Smooth muscle cell (in vitro differentiated cells): ENCODE results near the gene SLC9A5. TPM values are rescaled to one million over a fixed set of nuclear protein-coding genes. Genes with fewer than 3 reads are reported as not detected.

Experiments used
- DNase-seq: peaks from one replicate; lab custom pipeline; 2025; ENCODE audit not compliant: unreplicated experiment; lab: John Stamatoyannopoulos, UW
- H2AFZ ChIP-seq: fragments of 200-600 bp; sonication (generic); 2 replicates; pipeline ENCODE4 v1.6.0; 2016; ENCODE audit warnings: antibody characterized with exemption, low read depth, mild to moderate bottlenecking
- H3F3A ChIP-seq: fragments of 200-600 bp; sonication (generic); 2 replicates; pipeline ENCODE4 v1.6.0; 2017; ENCODE audit warnings: antibody characterized with exemption, low read depth
- H3K27ac ChIP-seq: fragments of 200-600 bp; sonication (generic); 2 replicates; pipeline ENCODE4 v1.5.1; 2016; ENCODE audit warnings: low read depth, mild to moderate bottlenecking
- H3K27me3 ChIP-seq: fragments of 200-600 bp; sonication (generic); 2 replicates; pipeline ENCODE4 v1.6.1; 2016; ENCODE audit warnings: low read depth, mild to moderate bottlenecking
- H3K36me3 ChIP-seq: fragments of 200-600 bp; sonication (generic); 2 replicates; pipeline ENCODE4 v1.5.1; 2016; ENCODE audit warnings: low read depth
- H3K4me1 ChIP-seq: fragments of 200-600 bp; sonication (generic); 2 replicates; pipeline ENCODE4 v1.5.1; 2016; ENCODE audit warnings: low read depth
- H3K4me2 ChIP-seq: fragments of 200-600 bp; sonication (generic); 2 replicates; pipeline ENCODE4 v1.6.0; 2016; ENCODE audit warnings: mild to moderate bottlenecking
- H3K4me3 ChIP-seq: fragments of 200-600 bp; sonication (generic); 2 replicates; pipeline ENCODE4 v1.5.1; 2016; ENCODE audit warnings: mild to moderate bottlenecking
- H3K79me2 ChIP-seq: fragments of 200-600 bp; sonication (generic); 2 replicates; pipeline ENCODE4 v1.6.0; 2016; ENCODE audit warnings: low read depth, mild to moderate bottlenecking
- H3K9ac ChIP-seq: fragments of 200-600 bp; sonication (generic); 2 replicates; pipeline ENCODE4 v1.6.0; 2016; ENCODE audit warnings: low read depth
- H3K9me3 ChIP-seq: fragments of 200-600 bp; sonication (generic); replicated peaks from 2 replicates; pipeline ENCODE4 v1.5.1; 2016; ENCODE audit warnings: low read depth
- H4K20me1 ChIP-seq: fragments of 200-600 bp; sonication (generic); 2 replicates; pipeline ENCODE4 v1.6.0; 2016; ENCODE audit warnings: low read depth
- WGBS: methylation state at CpG from one replicate; pipeline ENCODE4 v1.1.7; 2016; ENCODE audit warnings: low lambda C conversion rate; 5-methylcytosine and 5-hydroxymethylcytosine counted together
- polyA plus RNA-seq: library from polyadenylated mRNA; unstranded; fragments of >200 nt; fragmentation: Nextera tagmentation; extraction: Ambion mirVana; gene quantifications from 2 replicates; pipeline ENCODE4 v1.2.1, GENCODE V29; 2016
- total RNA-seq: library from RNA; depleted of rRNA; stranded (reverse); fragments of >200 nt; gene quantifications from 2 replicates; pipeline ENCODE4 v1.2.3, GENCODE V29; 2014
- TF ChIP-seq, protein P1 (sequence below): fragments of 200-600 bp; sonication (generic); IDR thresholded peaks from 2 replicates; pipeline ENCODE4 v1.5.1; 2017; ENCODE audit warnings: borderline replicate concordance, mild to moderate bottlenecking, antibody characterized with exemption; ENCODE audit not compliant: insufficient read depth, poor library complexity, severe bottlenecking

Gene SLC9A5
- total and polyA plus RNA-seq, 2 experiments from 2014 or later, result 2.1 to 9.1 TPM

- Histone ChIP-seq H3K4me1 (no peaks in the 10 kb centered on the region), H3K9ac (no peak overlapping the region), H3K79me2 (no peaks in the 10 kb centered on the region), H3K4me3 (no peak overlapping the region), H4K20me1 (no peaks in the 10 kb centered on the region), H3K4me2 (no peak overlapping the region), H3K27ac (no peak overlapping the region), H3K9me3 (no peaks in the 10 kb centered on the region), H2AFZ (no peak overlapping the region), H3K36me3 (no peaks in the 10 kb centered on the region), H3K27me3 (no peaks in the 10 kb centered on the region), H3F3A (no peaks in the 10 kb centered on the region)
- TF ChIP-seq, protein P1, sequence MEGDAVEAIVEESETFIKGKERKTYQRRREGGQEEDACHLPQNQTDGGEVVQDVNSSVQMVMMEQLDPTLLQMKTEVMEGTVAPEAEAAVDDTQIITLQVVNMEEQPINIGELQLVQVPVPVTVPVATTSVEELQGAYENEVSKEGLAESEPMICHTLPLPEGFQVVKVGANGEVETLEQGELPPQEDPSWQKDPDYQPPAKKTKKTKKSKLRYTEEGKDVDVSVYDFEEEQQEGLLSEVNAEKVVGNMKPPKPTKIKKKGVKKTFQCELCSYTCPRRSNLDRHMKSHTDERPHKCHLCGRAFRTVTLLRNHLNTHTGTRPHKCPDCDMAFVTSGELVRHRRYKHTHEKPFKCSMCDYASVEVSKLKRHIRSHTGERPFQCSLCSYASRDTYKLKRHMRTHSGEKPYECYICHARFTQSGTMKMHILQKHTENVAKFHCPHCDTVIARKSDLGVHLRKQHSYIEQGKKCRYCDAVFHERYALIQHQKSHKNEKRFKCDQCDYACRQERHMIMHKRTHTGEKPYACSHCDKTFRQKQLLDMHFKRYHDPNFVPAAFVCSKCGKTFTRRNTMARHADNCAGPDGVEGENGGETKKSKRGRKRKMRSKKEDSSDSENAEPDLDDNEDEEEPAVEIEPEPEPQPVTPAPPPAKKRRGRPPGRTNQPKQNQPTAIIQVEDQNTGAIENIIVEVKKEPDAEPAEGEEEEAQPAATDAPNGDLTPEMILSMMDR, result no peak
- no peak for DNase-seq
- WGBS, result 86% methylated on average over 4 of the region's 4 CpGs
These were observed 45.5 kb downstream of the SLC9A5 start for GRCh38 chr16:67294171-67294757.

DNA sequence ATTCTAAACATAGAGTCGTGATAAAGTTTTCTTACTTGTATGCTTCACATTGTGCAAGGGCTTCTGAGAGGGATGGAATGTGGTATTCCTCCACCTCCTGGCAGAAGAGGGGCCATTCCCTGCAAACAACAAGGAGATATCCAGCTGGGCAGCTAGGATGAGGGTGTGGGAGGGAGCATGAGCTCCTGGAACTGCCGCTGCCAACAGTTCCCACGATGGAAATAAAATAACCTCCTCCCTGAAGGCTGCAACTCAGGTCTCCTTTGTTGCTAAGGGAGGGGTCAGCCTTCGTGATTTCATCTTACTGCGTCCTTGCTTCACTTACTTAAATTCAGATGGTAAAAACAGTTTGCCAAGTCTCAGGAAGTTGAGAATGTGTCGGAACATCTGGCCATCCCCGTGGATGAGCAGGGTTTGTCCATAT, 46.2 kb downstream of the SLC9A5 start:
- Histone ChIP-seq H3K36me3 (no peaks in the 10 kb centered on the region), H3K27ac (no peak overlapping the region)

DNA sequence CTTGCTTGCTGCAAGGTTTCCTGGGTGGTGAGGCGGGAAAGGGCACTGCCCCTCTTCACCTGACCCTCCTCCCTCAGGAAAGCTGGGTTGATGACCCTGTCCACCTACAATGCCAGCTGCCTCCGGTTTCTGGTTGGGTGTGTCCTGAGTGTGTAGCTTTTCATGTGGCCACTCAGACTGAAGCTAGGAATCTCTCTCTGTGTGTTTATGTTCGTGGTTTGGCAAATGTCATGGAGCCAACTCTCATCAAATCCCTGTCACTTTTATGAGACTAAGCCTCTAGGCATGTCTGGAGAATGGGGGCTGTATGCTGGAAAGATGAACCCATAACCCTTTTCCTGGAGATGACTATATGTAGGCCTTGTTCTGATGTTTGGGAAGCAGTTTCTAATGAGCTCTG, 47.6 kb downstream of the SLC9A5 start:
- Histone ChIP-seq H3K9ac (no peak overlapping the region), H4K20me1 (no peaks in the 10 kb centered on the region), H3K79me2 (no peaks in the 10 kb centered on the region), H3K27me3 (no peaks in the 10 kb centered on the region), H3K4me1 (no peaks in the 10 kb centered on the region), H3F3A (no peaks in the 10 kb centered on the region), H3K27ac (peak overlapping the region; percentile 29), H2AFZ (no peak overlapping the region), H3K4me3 (no peak overlapping the region), H3K4me2 (peak overlapping the region; percentile 65), H3K36me3 (no peaks in the 10 kb centered on the region), H3K9me3 (no peaks in the 10 kb centered on the region)
- WGBS, result 19% methylated on average over 3 of the region's 3 CpGs
- TF ChIP-seq, protein P1, result no peak
- no peak for DNase-seq

More for the DNA sequence above, 46.2 kb downstream of the SLC9A5 start:
- H4K20me1 ChIP-seq, result no peaks in the 10 kb centered on the region
- H3K27me3 ChIP-seq, result no peaks in the 10 kb centered on the region
- no peak overlapping the region for H3K9ac ChIP-seq
- H3K79me2 ChIP-seq, result no peaks in the 10 kb centered on the region
- no peak overlapping the region for H3K4me2 ChIP-seq
- WGBS, result 56% methylated on average over 7 of the region's 7 CpGs
- H2AFZ ChIP-seq, result no peak overlapping the region
- TF ChIP-seq, protein P1, result no peak
- H3K4me1 ChIP-seq, result no peaks in the 10 kb centered on the region
- no peak for DNase-seq
- no peaks in the 10 kb centered on the region for H3F3A ChIP-seq
- no peak overlapping the region for H3K4me3 ChIP-seq
- H3K9me3 ChIP-seq, result no peaks in the 10 kb centered on the region

DNA sequence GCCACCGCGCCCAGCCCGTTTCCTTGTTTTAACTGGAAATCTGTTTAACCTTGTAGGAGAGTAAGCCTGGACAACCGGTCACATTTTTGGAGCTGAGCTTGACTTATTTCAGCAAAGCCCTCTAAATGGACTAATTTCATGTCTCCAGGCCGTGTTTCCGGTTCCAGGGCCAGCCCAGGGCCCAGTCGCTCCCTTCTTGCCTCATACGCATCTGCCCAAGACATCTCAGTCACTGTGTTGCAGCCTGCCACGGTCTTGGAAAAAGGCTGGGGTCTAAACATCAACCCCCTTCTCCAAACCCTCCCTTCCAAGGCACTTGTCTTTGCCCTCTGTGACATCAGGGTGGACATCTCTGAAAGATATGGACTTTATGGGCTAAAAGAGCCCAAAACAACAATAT, 49.5 kb downstream of the SLC9A5 start:
- H3K27ac ChIP-seq, result no peak overlapping the region
- H3K4me2 ChIP-seq, result no peak overlapping the region
- no peaks in the 10 kb centered on the region for H4K20me1 ChIP-seq
- no peaks in the 10 kb centered on the region for H3K27me3 ChIP-seq
- no peaks in the 10 kb centered on the region for H3K79me2 ChIP-seq
- no peak overlapping the region for H2AFZ ChIP-seq
- no peaks in the 10 kb centered on the region for H3F3A ChIP-seq
- WGBS, result 94% methylated on average over 9 of the region's 9 CpGs
- no peak overlapping the region for H3K4me3 ChIP-seq
- DNase-seq, result no peak
- no peaks in the 10 kb centered on the region for H3K9me3 ChIP-seq
- TF ChIP-seq, protein P1, result no peak
- no peak overlapping the region for H3K9ac ChIP-seq
- H3K36me3 ChIP-seq, result no peaks in the 10 kb centered on the region
- no peaks in the 10 kb centered on the region for H3K4me1 ChIP-seq
